GM21786 (cell line): Measurements from ENCODE around the gene DOCK1.
"Not testable (repeated sequence)": the region's sequence is repeated elsewhere in the genome, so short reads cannot be mapped to it uniquely, and the experiment has no call there.

Experiments used
- ATAC-seq: cut with Tn5 transposase; IDR thresholded peaks from one replicate; pipeline ENCODE4 v1.9.1; 2021; ENCODE audit not compliant: unreplicated experiment

Gene DOCK1

GRCh38 chr10:126904818-126905701 lies at the start of gene DOCK1:
DOCK1 (plus strand) TSS chr10:126905428; CDS start chr10:126905518, 90 bp downstream.
- ATAC-seq, result no peak

DNA sequence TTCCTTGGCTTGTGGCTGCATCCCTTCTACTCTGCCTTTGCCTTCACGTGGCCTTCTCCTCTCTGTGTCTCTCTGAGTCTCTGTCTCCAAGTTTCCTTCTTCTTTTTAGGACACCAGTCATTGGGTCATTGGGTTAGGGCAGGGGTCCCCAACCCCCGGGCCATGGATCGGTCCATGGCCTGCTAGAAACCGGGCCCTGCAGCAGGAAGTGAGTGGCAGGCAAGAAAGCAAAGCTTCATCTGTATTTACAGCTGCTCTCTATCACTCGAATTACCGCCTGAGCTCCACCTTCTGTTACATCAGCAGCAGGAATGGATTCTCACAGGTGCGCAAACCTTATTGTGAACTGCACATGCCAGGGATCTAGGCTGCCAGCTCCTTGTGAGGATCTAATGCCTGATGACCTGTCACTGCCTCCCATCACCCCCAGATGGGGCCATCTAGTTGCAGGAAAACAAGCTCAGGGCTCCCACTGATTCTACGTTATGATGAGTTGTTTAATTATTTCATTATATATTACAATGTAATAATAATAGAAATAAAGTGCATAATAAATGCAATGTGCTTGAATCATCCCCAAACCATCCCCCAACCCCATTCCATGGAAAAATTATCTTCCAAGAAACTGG lies 47.9 kb upstream of the DOCK1 start:
- ATAC-seq, result no peak

GRCh38 chr10:126867567-126868365 lies 37.5 kb upstream of the DOCK1 start:
- no peak for ATAC-seq

- ATAC-seq, result no peak
Observed at GRCh38 chr10:126868371-126868770, 36.9 kb upstream of the DOCK1 start.

DNA sequence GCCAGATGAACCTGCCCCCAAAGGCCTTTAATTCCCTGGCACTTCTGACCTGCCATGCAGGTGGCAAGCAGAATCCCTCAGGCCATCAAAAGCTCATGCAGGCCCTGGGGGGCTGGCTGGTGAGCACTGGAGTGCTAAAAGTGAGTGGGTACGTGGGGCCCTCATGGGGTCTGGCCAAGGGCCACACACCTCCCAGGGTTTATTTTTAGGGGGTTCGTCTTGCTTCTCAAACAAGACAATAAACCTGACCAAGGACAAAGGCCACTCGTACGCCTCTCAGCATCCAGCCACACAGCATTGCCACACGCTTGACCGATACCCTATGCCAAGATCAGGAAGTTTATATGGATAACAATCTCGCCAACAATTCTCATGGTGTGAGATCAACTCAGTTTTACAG lies 33.1 kb upstream of the DOCK1 start:
- ATAC-seq, result no peak

DNA sequence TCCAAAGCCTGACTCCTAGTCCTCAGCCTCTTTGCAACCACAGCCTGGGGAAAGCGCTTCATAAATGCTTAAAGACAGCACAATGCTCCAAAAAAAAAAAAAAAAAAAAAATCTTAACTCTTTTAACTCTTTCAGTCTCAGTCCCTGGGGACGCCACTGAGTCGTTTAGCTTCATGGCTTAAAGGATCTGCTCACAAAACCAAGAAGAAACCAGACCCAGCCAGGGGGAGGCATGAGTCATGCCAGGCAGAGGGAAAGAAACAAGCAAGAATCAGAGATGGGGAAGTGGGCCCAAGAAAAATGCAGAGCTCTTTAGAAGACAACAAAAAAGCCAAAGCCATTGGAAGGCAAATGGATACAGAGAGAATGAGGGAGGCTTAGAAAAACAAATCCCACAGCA lies 32.5 kb upstream of the DOCK1 start:
- ATAC-seq, result no peak

DNA sequence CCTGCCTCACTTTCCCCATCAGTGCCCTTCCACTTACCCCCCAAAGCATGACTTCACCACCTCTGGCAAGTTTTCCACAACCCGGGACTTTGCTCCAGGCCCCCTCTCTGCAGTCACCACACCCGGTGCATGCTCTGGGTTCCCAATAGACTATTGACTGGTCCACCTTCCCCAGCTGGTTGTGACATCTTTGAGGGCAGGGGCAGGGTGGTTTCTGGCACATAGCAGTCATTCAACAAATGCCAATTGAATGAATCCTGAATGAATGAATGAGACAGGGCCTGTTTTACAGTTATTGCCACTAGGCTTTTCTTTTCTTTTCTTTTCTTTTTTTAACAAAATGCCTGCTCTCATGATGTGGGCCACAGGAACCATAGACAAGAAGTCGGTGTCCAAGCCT lies 28.8 kb upstream of the DOCK1 start:
- no peak for ATAC-seq

GRCh38 chr10:126877390-126877789 lies 27.8 kb upstream of the DOCK1 start:
- no peak for ATAC-seq

DNA sequence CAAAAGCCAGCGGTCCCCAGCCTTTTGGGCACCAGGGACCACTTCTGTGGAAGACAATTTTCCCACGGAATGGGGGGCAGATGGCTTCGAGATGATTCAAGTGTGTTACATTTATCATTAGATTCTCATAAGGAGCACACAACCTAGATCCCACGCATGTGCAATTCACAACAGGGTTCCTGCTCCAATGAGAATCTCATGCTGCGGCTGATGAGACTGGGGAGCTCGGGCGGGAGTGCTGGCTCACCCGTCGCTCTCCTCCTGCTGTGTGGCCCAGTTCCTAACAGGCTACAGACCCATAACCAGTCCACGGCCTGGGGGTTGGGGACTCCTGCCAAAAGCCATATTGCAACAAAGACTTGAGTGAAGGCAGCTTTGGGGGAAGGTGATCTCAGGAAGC lies 26.6 kb upstream of the DOCK1 start:
- no peak for ATAC-seq

DNA sequence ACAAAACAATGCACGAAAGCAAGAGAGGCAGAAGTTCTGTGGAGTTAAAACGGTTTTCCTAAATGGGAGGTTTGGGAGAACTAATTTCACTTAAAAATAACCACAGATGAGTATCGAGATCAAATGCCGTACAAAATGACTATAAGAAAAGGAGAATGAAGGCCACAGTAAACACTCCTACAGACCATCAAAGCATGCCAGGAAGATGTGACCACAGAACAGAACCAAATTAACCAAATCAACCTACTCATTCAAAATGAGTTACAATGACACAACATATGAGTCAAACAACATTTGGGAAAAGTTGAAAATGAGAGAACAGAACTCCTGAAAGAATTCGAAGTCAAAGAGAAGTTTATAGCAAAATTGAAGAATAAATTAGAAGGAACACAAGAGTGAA lies 24.3 kb upstream of the DOCK1 start:
- no peak for ATAC-seq

DNA sequence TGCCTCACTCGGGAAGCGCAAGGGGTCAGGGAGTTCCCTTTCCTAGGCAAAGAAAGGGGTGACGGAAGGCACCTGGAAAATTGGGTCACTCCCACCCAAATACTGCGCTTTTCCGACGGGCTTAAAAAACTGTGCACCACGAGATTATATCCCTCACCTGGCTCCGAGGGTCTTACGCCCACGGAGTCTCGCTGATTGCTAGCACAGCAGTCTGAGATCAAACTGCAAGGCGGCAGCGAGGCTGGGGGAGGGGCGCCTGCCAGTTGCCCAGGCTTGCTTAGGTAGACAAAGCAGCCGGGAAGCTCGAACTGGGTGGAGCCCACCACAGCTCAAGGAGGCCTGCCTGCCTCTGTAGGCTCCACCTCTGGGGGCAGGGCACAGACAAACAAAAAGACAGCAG lies 23.2 kb upstream of the DOCK1 start:
- not testable (repeated sequence) for ATAC-seq

DNA sequence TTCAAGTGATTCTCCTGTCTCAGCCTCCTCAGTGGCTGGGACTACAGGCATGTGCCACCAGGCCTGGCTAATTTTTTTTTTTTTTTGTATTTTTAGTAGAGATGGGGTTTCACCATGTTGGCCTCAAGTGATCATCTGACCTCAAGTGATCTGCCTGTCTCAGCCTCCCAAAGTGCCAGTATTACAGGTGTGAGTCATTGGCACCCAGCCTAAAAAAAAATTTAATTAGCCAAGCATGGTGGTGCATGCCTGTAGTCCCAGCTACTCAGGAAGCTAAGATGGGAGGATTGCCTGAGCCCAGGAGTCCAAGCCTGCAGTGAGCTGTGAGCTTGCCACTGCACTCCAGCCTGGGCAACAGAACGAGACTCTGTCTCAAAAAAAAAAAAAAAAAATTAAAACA lies 16.8 kb upstream of the DOCK1 start:
- ATAC-seq, result not testable (repeated sequence)

GRCh38 chr10:126889421-126889820 lies 15.8 kb upstream of the DOCK1 start:
- no peak for ATAC-seq

GRCh38 chr10:126890797-126891196 lies 14.4 kb upstream of the DOCK1 start:
- ATAC-seq, result not testable (repeated sequence)

DNA sequence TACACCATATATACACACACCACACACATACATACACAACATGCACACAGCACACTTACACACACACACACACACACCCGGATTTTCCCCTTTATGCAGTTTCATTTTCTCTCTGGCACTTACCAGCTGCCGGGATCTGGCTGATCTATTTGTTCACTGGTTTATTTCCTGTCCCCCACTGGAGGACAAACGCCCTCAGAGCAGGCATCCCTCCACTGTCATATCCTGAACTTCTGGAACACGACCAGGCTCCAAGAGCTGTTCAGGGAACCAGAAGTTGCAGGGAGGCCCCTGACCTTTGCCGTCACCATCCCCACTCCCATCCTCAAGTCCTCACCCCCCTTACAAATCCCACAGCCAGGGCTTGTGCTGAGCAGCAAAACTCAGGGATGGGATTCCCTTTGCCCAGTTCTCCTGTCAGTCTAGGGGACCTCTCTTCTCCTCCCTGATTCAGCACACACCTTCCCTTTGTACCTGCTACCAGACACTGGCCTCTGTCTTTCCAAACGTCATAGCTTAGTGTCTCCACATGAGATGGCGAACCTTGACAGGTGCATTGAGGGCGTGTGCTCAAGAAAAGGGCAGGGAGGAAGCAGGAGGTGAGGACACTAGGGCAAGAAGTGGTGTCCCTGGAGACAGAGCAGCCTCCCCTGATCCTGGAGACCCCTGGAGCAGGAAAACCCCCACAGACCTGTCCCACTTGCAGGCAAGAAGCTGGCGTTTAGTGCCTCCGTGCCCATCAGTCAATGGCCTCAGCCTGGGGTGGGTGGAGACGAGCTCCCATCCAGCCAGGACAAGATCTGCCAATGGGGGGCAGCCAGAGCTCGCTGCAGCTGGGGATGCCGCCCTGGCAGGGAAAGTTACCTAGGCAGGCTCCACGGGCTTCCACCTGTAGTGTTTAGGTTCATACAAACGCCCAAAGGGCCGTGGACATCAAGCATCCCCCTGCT lies 12.7 kb upstream of the DOCK1 start:
- no peak for ATAC-seq

DNA sequence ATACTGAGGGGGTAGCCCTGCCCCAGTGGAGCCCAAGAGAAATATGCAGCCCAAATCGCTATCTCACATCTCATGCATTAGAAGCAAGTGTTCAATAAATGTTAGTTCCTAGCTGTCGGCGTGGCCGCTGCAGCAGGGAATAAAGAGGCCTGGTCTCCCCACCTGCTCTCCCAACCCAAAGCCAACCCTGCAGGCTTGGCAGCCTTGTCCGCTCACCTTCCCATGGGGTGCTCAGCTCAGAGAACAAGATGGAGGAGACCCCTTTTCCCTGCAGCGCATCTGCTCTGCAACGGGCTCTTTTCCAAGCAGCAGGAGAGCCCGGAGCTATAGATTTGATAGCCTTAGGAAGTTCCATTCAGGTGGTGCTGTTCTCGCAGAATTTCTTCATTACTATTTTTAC lies 12.0 kb upstream of the DOCK1 start:
- no peak for ATAC-seq

DNA sequence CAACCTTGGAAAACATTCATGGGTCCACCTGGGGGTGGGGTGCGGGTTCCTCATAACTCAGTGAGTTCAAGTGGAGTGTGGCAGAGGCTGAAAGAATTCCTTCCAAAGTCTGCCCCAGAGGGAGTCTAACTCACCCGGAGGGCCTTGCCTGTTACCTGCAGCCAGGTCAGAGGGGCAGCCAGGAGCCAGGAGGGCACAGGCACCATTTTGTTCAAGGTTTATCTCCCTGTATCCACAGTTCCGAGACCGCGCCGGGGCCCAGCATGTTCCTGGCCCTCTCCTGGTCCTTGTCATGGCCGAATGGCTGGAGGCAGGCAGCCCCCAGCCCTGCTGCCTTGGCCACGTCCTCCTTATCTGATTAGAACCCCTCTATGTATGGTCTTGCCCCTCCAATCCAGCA lies 11.4 kb upstream of the DOCK1 start:
- ATAC-seq, result no peak

DNA sequence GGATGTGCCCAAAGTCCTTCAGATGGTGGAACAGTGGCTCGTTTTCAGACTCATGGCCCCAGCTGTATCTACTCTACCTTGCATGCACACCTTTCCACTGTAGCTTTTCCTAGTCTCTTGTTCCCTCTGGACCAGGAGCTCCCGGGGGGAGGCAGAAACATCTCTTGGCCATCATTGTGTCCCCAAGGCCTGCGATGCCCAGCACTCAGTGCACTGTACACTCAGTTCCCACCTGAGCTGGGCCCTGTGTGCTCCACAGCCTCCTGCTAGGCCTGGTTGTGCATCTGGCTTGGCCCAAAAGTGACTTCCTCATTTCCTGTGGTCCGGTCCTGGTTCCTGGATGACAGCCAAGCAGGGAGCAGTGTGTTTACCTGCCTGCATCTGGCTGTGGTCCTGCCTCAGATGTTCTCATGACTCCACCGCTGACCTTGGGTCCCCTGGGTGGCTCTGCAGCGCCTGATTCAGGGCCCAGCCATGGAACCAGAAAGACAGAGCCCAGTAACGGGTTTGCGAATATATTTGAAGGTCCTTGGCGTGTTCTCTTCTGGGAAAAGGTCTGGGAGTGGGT lies 9.9 kb upstream of the DOCK1 start:
- no peak for ATAC-seq

DNA sequence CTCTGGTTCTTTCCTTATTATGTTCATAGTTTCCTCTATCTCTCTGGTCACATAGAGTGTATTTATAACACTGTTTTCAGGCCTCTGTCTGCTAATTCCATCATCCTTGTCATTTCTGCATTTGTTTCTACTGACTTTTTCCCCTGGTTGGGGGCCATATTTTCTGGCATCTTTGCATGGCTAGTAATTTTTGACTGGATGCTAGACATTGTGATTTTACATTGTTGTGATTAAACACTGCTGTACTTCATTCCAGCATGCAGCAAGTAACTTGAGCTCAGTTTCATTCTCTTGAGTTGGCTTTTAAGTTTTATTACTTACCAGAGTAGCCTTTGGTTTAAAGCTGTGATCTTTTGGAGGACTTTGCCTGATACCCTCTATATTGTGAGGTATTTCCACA lies 6.8 kb upstream of the DOCK1 start:
- no peak for ATAC-seq

- ATAC-seq, result not testable (repeated sequence)
Observed at GRCh38 chr10:126899529-126899928, 5.7 kb upstream of the DOCK1 start.
